Gastroesophageal sphincter (tissue), 4 donors: ENCODE results near the gene FOSL2. TPM values are rescaled to one million over a fixed set of nuclear protein-coding genes. Genes with fewer than 3 reads are reported as not detected.
A peak's percentile ranks its signal among the peaks of the same experiment; 100 is the strongest.

Experiments used
- ATAC-seq: fragments of 150-250 bp; one replicate; pipeline ENCODE4 v1.9.1; 2016; ENCODE audit warnings: mild to moderate bottlenecking, moderate library complexity
- H3K27ac ChIP-seq, 4 donors: fragments of 200-600 bp; sonication (generic) in 3 of 4; 1 replicate in 3 of 4; 2 replicates in 1 of 4; pipeline ENCODE4 v1.5.1; 2016 to 2019
- H3K27me3 ChIP-seq: fragments of 200-600 bp; sonication (generic); one replicate; pipeline ENCODE4 v1.5.1; 2019
- H3K36me3 ChIP-seq, 2 donors: fragments of 200-600 bp; sonication (generic); one replicate each; pipeline ENCODE4 v1.5.1; 2019; ENCODE audit warnings: control low read depth in 1 of 2
- H3K4me1 ChIP-seq, 3 donors: fragments of 200-600 bp; sonication (generic); 1 replicate in 2 of 3; 2 replicates in 1 of 3; pipeline ENCODE4 v1.5.1; 2016 to 2019; ENCODE audit warnings: control low read depth in 2 of 3
- H3K4me3 ChIP-seq, 2 donors: fragments of 200-600 bp; sonication (generic); one replicate each; pipeline ENCODE4 v1.5.1; 2019; ENCODE audit warnings: mild to moderate bottlenecking in 1 of 2, moderate library complexity in 1 of 2
- H3K9me3 ChIP-seq, 3 donors: fragments of 200-600 bp; sonication (generic); one replicate each; pipeline ENCODE4 v1.5.1; 2017 to 2019; ENCODE audit warnings: control low read depth in 2 of 3
- EP300 ChIP-seq: sonication (generic); formaldehyde crosslinking; IDR thresholded peaks from one replicate; pipeline ENCODE4 v1.6.1; 2017; ENCODE audit warnings: antibody characterized with exemption, mild to moderate bottlenecking
- POLR2A ChIP-seq, 2 donors: fragments of 450-650 bp; IDR thresholded peaks; one replicate each; pipeline ENCODE4 v1.6.1; 2017; ENCODE audit warnings: antibody characterized with exemption in 2 of 2, mild to moderate bottlenecking in 2 of 2, moderate library complexity in 1 of 2
- POLR2AphosphoS5 ChIP-seq: sonication (generic); formaldehyde crosslinking; IDR thresholded peaks from one replicate; pipeline ENCODE4 v1.6.1; 2017; ENCODE audit warnings: antibody characterized with exemption
- WGBS, 2 donors: methylation state at CpG; one replicate each; pipeline ENCODE4 v1.1.5; 2018; ENCODE audit warnings: low coverage in 1 of 2; 5-methylcytosine and 5-hydroxymethylcytosine counted together
- total RNA-seq, 4 donors: library from RNA; depleted of rRNA; stranded (reverse); fragments of >200 nt; gene quantifications; one replicate each; pipeline ENCODE4 v1.1.0, GENCODE V29; 2016
- TF ChIP-seq, protein P1 (sequence below), 4 experiments: fragments of 200-600 bp in 2 of 4; fragments of 450-650 bp in 2 of 4; sonication (generic) in 1 of 4; IDR thresholded peaks; one replicate each; pipeline ENCODE4 v1.5.1; 2017 to 2019; ENCODE audit warnings: antibody characterized with exemption in 4 of 4, mild to moderate bottlenecking in 2 of 4, moderate library complexity in 2 of 4

FOSL2 gene
- total RNA-seq, 4 donors from 2014 or later, result 75.3 to 152 (median 132) TPM

DNA sequence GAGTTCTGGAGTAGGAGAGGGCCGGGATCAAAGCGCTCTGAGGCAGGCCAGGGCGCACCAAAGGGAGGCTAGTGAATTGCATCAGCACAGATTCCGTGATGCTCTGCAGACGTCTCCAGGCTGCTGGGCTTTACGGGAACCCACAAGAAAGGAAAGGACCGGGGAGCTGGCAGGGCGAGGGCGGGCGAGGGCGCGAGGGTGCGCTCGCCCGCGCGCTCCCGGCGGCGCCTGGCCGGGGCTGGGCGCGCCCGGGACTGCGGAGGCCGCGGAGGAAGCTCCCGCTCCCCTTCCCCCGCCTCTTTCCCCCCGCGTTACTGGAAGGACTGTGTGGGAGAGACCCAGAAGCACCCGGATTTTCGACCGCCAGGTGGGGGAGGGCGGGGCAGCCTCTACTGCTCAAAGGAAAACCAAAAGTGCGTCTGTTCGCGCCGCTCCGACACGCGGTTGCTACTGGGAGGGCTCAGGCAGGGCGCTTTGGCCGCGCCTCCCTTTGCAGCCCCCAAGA, 2.4 kb upstream of the FOSL2 start:
- Histone ChIP-seq H3K27ac (peak overlapping the region; percentile 98 to 100 (median 98)), H3K36me3 (no peaks in the 10 kb centered on the region), H3K9me3 (no peaks in the 10 kb centered on the region), H3K4me3 (peak overlapping the region; percentile 72 to 87), H3K4me1 (peaks cover 0 to 15% (median 3%) of the 10 kb centered on the region in 3 donors), H3K27me3 (no peaks in the 10 kb centered on the region)
- no CpG with 5 or more reads among the region's 45 CpGs for WGBS, 2 donors
- TF ChIP-seq POLR2AphosphoS5 (peak; percentile 93), POLR2A (IDR thresholded peaks at IDR 0.05) (peak; percentile 63 to 87), EP300 (no peak)
- TF ChIP-seq, protein P1, sequence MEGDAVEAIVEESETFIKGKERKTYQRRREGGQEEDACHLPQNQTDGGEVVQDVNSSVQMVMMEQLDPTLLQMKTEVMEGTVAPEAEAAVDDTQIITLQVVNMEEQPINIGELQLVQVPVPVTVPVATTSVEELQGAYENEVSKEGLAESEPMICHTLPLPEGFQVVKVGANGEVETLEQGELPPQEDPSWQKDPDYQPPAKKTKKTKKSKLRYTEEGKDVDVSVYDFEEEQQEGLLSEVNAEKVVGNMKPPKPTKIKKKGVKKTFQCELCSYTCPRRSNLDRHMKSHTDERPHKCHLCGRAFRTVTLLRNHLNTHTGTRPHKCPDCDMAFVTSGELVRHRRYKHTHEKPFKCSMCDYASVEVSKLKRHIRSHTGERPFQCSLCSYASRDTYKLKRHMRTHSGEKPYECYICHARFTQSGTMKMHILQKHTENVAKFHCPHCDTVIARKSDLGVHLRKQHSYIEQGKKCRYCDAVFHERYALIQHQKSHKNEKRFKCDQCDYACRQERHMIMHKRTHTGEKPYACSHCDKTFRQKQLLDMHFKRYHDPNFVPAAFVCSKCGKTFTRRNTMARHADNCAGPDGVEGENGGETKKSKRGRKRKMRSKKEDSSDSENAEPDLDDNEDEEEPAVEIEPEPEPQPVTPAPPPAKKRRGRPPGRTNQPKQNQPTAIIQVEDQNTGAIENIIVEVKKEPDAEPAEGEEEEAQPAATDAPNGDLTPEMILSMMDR (IDR thresholded peaks at IDR 0.05), result peak in 2 of 4 experiments; percentile 42 to 49
- ATAC-seq, result peak; percentile 40

- WGBS, 2 donors, result 0% methylated on average over 8 of the region's 49 CpGs; no CpG with 5 or more reads in 1 of the 2 donors
- TF ChIP-seq POLR2AphosphoS5 (peak; percentile 91), EP300 (peak; percentile 63), POLR2A (IDR thresholded peaks at IDR 0.05) (peak in 1 of 2 donors; percentile 27)
- TF ChIP-seq, protein P1 (IDR thresholded peaks at IDR 0.05), result no peak
- peak overlapping the region; percentile 72 to 87 for H3K4me3 ChIP-seq
Observed at GRCh38 chr2:28390746-28391563, 1.7 kb upstream of the FOSL2 start.

GRCh38 chr2:28391564-28392296, 928 bp upstream of the FOSL2 start:
- H3K27me3 ChIP-seq, result no peaks in the 10 kb centered on the region
- H3K9me3 ChIP-seq, result no peaks in the 10 kb centered on the region
- TF ChIP-seq, protein P1 (IDR thresholded peaks at IDR 0.05), result peak in 3 of 4 experiments; percentile 22 to 60 (median 41)
- TF ChIP-seq POLR2AphosphoS5 (peak; percentile 93), EP300 (no peak), POLR2A (IDR thresholded peaks at IDR 0.05) (peak; percentile 25 to 38)
- H3K27ac ChIP-seq, result peak overlapping the region; percentile 98 to 100 (median 98)
- peak; percentile 49 for ATAC-seq
- no peaks in the 10 kb centered on the region for H3K36me3 ChIP-seq
- peaks cover 0 to 15% (median 3%) of the 10 kb centered on the region in 3 donors for H3K4me1 ChIP-seq
- H3K4me3 ChIP-seq, result peak overlapping the region; percentile 72 to 87
- WGBS, 2 donors, result 0% methylated on average over 2 to 38 of the region's 70 CpGs

More at GRCh38 chr2:28390746-28391563, 1.7 kb upstream of the FOSL2 start:
- peak; percentile 46 for ATAC-seq
- H3K9me3 ChIP-seq, result no peaks in the 10 kb centered on the region
- no peaks in the 10 kb centered on the region for H3K27me3 ChIP-seq
- peak overlapping the region; percentile 98 to 100 (median 98) for H3K27ac ChIP-seq
- H3K4me1 ChIP-seq, result peaks cover 0 to 15% (median 3%) of the 10 kb centered on the region in 3 donors
- H3K36me3 ChIP-seq, result no peaks in the 10 kb centered on the region

- no peak for TF ChIP-seq EP300
- peak; percentile 83 for TF ChIP-seq POLR2AphosphoS5
- TF ChIP-seq POLR2A (IDR thresholded peaks at IDR 0.05), result peak; percentile 73 to 75
- TF ChIP-seq, protein P1 (IDR thresholded peaks at IDR 0.05), result peak in 3 of 4 experiments; percentile 3 to 18 (median 5)
- peaks cover 8 to 29% (median 11%) of the 10 kb centered on the region in 3 donors for H3K4me1 ChIP-seq
- H3K36me3 ChIP-seq, result no peaks in the 10 kb centered on the region
- H3K4me3 ChIP-seq, result peak overlapping the region; percentile 72 to 87
- no peak for ATAC-seq
- no peaks in the 10 kb centered on the region for H3K27me3 ChIP-seq
- WGBS, 2 donors, result 0 to 1% methylated on average over 4 to 19 of the region's 81 CpGs
- H3K9me3 ChIP-seq, result no peaks in the 10 kb centered on the region
- H3K27ac ChIP-seq, result peak overlapping the region; percentile 98 to 100 (median 98)
Observed at GRCh38 chr2:28393114-28393836, 617 bp downstream of the FOSL2 start.
